Lower lobe of right lung (tissue), 2 donors: ENCODE measurements around the gene CACTIN. TPM values are rescaled to one million over a fixed set of nuclear protein-coding genes. Genes with fewer than 3 reads are reported as not detected.

ENCODE experiments used
- ATAC-seq, 2 donors: fragments of 200-7000 bp; cut with Tn5 transposase; one replicate each; pipeline ENCODE4 v1.9.1; 2020 to 2022; ENCODE audit warnings: mild to moderate bottlenecking in 2 of 2, moderate library complexity in 2 of 2
- DNase-seq: peaks from one replicate; pipeline ENCODE4 v3.0.0-alpha.2; 2020
- H3K27ac ChIP-seq: fragments of 200-600 bp; one replicate; pipeline ENCODE4 v1.8.0; 2022
- H3K27me3 ChIP-seq: fragments of 200-600 bp; one replicate; pipeline ENCODE4 v1.8.0; 2022; ENCODE audit warnings: low read depth
- H3K36me3 ChIP-seq: fragments of 200-600 bp; one replicate; pipeline ENCODE4 v1.8.0; 2022; ENCODE audit warnings: mild to moderate bottlenecking
- H3K4me1 ChIP-seq: fragments of 200-600 bp; one replicate; pipeline ENCODE4 v1.8.0; 2022
- H3K4me3 ChIP-seq: fragments of 200-600 bp; one replicate; pipeline ENCODE4 v1.8.0; 2022; ENCODE audit warnings: mild to moderate bottlenecking
- H3K9me3 ChIP-seq: fragments of 200-600 bp; one replicate; pipeline ENCODE4 v1.8.0; 2022
- intact Hi-C: fragments of 100-400 bp; cut with DNase I; formaldehyde crosslinking; loops from one replicate; pipeline ENCODE4 v1.11.0; 2022
- total RNA-seq: library from RNA; stranded (reverse); fragmentation: NEBNext Ultra II Directional; extraction: Animal tissue kit (Norgen Biotek cat#: 25700); gene quantifications from one replicate; pipeline ENCODE4 v1.2.1, GENCODE V29; 2021
- TF ChIP-seq, protein P1 (sequence below): fragments of 200-600 bp; IDR thresholded peaks from one replicate; pipeline ENCODE4 v1.8.0; 2022; ENCODE audit warnings: antibody characterized with exemption, mild to moderate bottlenecking
- donor health status: DM: no; HTN: yes; CAD: no; lungs with severe emphysema.

Gene CACTIN
- total RNA-seq, 1 donor from 2014 or later: 20.3 TPM

DNA sequence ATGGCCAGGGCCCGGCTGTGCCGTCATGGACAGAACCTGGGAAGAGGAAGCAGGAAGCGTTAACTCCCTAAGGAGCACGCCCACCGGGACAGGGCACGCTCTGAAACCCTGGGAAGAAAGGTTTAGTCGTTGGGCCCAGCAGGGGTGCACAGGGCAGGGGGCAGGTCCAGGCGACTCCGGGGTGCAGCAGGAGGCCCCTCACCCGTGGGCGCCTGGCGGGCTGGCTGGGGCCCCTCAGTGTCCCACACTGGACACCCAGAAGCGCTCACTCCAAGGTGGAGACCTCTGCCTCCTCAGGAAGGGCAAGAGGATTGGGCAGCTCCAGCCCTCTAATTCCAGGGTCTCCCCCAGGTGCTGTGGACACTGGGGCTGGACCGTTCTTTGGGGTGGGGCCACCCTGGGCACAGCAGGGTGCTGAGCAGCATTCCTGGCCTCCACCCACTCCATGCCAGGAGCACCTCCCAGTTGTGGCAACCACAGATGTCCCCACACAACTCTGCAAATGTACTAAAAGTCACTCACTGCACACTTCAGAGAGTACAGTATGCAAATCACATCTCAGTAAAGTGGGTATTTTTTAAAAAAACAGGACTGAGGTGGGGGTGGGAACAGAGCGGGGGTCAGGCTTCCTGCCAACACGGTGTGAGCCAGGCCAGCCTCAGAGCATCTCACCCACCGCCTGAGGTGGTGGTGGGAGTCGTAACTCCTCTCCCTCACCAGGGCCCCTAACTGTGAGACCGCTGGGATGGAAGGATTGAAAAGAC lies 38.5 kb upstream of the CACTIN start:
- peaks cover 8% of the 10 kb centered on the region for H3K4me1 ChIP-seq
- no peaks in the 10 kb centered on the region for H3K9me3 ChIP-seq
- no peaks in the 10 kb centered on the region for H3K27me3 ChIP-seq
- no peak overlapping the region for H3K27ac ChIP-seq
- TF ChIP-seq, protein P1, sequence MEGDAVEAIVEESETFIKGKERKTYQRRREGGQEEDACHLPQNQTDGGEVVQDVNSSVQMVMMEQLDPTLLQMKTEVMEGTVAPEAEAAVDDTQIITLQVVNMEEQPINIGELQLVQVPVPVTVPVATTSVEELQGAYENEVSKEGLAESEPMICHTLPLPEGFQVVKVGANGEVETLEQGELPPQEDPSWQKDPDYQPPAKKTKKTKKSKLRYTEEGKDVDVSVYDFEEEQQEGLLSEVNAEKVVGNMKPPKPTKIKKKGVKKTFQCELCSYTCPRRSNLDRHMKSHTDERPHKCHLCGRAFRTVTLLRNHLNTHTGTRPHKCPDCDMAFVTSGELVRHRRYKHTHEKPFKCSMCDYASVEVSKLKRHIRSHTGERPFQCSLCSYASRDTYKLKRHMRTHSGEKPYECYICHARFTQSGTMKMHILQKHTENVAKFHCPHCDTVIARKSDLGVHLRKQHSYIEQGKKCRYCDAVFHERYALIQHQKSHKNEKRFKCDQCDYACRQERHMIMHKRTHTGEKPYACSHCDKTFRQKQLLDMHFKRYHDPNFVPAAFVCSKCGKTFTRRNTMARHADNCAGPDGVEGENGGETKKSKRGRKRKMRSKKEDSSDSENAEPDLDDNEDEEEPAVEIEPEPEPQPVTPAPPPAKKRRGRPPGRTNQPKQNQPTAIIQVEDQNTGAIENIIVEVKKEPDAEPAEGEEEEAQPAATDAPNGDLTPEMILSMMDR: no peak
- intact Hi-C loops: no loop called here
- H3K36me3 ChIP-seq: peaks cover 53% of the 10 kb centered on the region
- no peak overlapping the region for H3K4me3 ChIP-seq
- DNase-seq (no peak), ATAC-seq (no peak)

DNA sequence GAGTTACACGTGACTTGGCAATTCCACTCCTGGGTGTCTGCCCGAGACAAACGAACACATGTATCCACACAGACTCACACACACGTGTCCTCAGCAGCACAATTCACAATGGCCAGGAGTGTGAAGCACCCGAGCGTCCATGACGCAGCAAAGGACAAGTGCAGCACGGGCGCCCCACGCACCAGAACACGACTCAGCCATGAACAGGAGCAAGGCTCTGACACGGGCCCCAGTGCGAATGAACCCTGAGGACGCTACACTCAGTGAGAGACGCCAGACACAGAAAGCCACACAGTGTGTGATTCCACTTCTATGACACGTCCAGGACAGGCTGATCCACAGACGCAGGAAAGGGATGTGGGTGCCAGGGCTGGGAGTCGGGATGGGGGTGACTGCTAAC lies 37.2 kb upstream of the CACTIN start:
- intact Hi-C loops: no loop called here
- DNase-seq (no peak), ATAC-seq (no peak)
- H3K4me3 ChIP-seq: no peak overlapping the region
- no peaks in the 10 kb centered on the region for H3K9me3 ChIP-seq
- no peak overlapping the region for H3K27ac ChIP-seq
- H3K4me1 ChIP-seq: peaks cover 5% of the 10 kb centered on the region
- TF ChIP-seq, protein P1: no peak
- no peaks in the 10 kb centered on the region for H3K27me3 ChIP-seq
- peaks cover 65% of the 10 kb centered on the region for H3K36me3 ChIP-seq

DNA sequence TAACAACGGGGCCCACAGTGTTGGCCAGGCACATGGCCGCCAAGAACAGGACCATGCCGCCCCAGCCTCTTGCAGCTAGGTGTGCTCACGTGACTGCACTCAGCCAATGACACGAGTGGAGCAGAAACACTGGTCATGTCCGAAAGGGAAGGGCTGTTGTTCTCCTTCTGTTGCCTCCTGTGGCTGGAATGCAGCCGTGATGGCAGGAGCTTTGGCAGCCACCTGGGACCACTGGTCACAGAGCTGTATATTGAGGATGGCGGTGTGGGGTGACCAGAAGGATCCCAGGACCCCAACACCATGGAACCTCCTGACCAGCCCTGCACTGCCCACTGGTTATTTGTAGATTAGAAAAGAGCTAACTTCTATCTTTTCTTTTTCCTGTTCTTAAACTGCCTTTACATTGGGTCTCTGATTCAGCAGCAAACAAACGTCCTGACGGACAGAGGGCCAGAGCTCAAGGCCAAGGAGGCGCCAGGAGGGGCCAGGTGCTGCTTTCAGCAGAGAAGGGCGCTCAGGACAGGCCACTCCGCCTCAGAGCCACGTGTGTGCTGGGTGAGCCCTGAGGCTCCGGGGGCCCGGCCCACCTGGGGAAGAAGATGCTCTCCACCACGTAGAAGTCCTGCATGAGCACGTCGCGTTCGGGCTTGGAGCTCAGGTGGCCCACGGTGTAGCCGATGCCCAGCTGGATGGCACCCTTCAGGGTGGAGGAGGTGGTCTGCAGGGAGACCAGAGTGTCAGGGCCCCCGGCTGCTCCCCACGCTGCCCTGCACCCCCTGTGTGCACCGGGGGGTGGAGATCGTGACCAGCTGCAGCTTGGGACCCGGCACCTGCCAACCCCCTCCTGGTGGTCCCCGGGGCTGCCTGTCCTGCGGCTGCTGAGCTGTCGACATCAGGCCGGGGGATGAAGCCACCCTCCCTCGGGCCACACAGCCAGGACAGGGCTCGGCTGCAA lies 35.0 kb upstream of the CACTIN start:
- Histone ChIP-seq H3K4me1 (peaks cover 5% of the 10 kb centered on the region), H3K9me3 (no peaks in the 10 kb centered on the region), H3K36me3 (peaks cover 82% of the 10 kb centered on the region), H3K27me3 (no peaks in the 10 kb centered on the region), H3K4me3 (no peak overlapping the region), H3K27ac (no peak overlapping the region)
- TF ChIP-seq, protein P1: no peak
- DNase-seq (no peak), ATAC-seq (no peak)
- intact Hi-C loops: no loop called here

- TF ChIP-seq, protein P1: no peak
- H3K4me3 ChIP-seq: no peak overlapping the region
- intact Hi-C loops: no loop called here
- no peaks in the 10 kb centered on the region for H3K4me1 ChIP-seq
- no peaks in the 10 kb centered on the region for H3K9me3 ChIP-seq
- no peaks in the 10 kb centered on the region for H3K27me3 ChIP-seq
- ATAC-seq (no peak), DNase-seq (no peak)
- peaks cover 90% of the 10 kb centered on the region for H3K36me3 ChIP-seq
- H3K27ac ChIP-seq: no peak overlapping the region
Measured at GRCh38 chr19:3660493-3661219, 34.1 kb upstream of the CACTIN start.

GRCh38 chr19:3659746-3660112 lies 33.1 kb upstream of the CACTIN start:
- Histone ChIP-seq H3K9me3 (no peaks in the 10 kb centered on the region), H3K36me3 (peaks cover 88% of the 10 kb centered on the region), H3K4me3 (no peak overlapping the region), H3K27me3 (no peaks in the 10 kb centered on the region), H3K4me1 (no peaks in the 10 kb centered on the region), H3K27ac (no peak overlapping the region)
- DNase-seq: no peak
- no peak for ATAC-seq
- TF ChIP-seq, protein P1: no peak
- intact Hi-C loops: no loop called here
